Measurements from ENCODE around the gene NUDT8. TPM values are rescaled to one million over a fixed set of nuclear protein-coding genes. Genes with fewer than 3 reads are reported as not detected.
"Not testable (repeated sequence)": the region's sequence is repeated elsewhere in the genome, so short reads cannot be mapped to it uniquely, and the experiment has no call there.

Gene NUDT8
- total RNA-seq, 2 experiments from 2014 or later: 28.3 to 28.9 TPM

DNA sequence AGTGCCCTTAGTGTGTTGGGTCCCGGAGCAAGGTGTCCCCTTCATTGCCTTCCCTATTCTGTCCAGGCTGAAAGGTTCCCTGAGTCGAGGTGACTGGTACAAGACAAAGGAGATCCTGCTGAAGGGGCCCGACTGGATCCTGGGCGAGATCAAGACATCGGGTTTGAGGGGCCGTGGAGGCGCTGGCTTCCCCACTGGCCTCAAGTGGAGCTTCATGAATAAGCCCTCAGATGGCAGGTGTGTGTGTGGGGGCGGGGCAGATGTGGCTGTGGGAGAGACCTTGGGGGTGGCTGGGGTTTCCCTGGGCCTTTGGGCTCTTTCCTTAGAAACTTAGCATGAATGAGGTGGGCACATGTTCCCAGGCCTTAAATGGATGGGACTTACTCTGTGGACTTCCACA lies 21.3 kb downstream of the NUDT8 start:
- CTCF ChIA-PET: interaction anchor here (2.6 kb wide), 1 partner anchor 21 kb away, joined by 12 read pairs; the partner anchor contains the start of gene NUDT8

DNA sequence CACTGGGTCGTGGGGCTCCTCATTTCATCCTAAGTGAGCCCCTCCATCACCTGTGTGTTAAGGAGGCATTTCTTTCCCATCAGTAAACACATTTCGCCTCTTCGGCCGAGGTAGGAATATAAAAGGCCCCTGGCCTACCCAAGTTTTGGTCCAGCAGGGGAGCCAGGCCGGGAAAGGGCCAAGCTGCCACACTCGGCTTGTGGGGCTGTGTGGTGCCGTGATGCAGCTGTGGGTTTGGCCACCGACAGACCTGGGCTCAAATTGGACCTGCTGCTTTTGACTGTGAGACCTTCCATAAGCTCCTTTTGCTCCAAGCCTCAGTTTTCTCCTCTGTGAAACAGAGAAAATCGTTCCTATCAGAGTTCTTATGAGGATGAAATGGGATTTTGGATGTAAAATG lies 22.2 kb downstream of the NUDT8 start:
- POLR2A ChIA-PET: no interaction called here
- CTCF ChIA-PET: interaction anchor here (2.6 kb wide), 1 partner anchor 22 kb away, joined by 12 read pairs; the partner anchor contains the start of gene NUDT8

More for the DNA sequence above, 21.3 kb downstream of the NUDT8 start:
- POLR2A ChIA-PET: interaction anchor here (0.6 kb wide), 1 partner anchor 22 kb away, joined by 3 read pairs; no protein-coding TSS in a partner anchor

- CTCF ChIA-PET: interaction anchor here (0.6 to 2.6 kb wide), 3 partner anchors 23 to 30 kb away, joined by 3 to 12 read pairs (median 3); partner anchors contain the start of gene NUDT8
Observed at GRCh38 chr11:67606492-67607295, 23.0 kb downstream of the NUDT8 start, which contains the start of gene NDUFV1. Gene NDUFV1, plus strand, starts transcription at chr11:67606936. Its CDS starts 69 bp downstream, at chr11:67607005.

GRCh38 chr11:67606093-67606491 lies 23.6 kb downstream of the NUDT8 start:
- CTCF ChIA-PET: interaction anchor here (0.6 to 1.0 kb wide), 2 partner anchors 24 to 30 kb away, joined by 3 read pairs; no protein-coding TSS in a partner anchor
- POLR2A ChIA-PET: no interaction called here

More at GRCh38 chr11:67606492-67607295, 23.0 kb downstream of the NUDT8 start, which contains the start of gene NDUFV1:
- POLR2A ChIA-PET: no interaction called here

GRCh38 chr11:67605231-67606011 lies 24.3 kb downstream of the NUDT8 start:
- POLR2A ChIA-PET: no interaction called here

GRCh38 chr11:67604815-67605214 lies 24.9 kb downstream of the NUDT8 start:
- CTCF ChIA-PET: no interaction called here
- POLR2A ChIA-PET: no interaction called here

More at GRCh38 chr11:67605231-67606011, 24.3 kb downstream of the NUDT8 start:
- CTCF ChIA-PET: interaction anchor here (1.0 kb wide), 1 partner anchor 25 kb away, joined by 3 read pairs; no protein-coding TSS in a partner anchor

- POLR2A ChIA-PET, CTCF ChIA-PET: not testable (repeated sequence)
Observed at GRCh38 chr11:67604119-67604518, 25.6 kb downstream of the NUDT8 start.

DNA sequence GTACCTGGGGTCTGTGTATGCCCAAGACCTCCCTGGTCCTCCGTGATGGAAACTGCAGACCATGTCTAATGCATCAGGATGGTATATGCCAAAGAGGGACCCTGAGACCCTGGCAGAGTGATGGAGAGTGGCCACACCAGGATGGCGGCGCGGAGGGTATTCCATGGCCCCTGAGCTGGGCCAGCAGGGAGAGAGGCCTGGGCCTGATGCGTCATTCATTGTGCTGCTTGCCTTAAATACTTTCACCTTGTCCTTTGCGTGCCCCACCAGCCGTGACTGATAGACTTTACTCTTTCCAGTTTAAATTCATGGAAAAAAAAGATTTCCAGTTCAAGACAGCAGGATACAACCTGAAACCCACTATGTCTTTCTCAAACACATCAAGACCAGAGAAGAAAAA lies 28.6 kb downstream of the NUDT8 start:
- CTCF ChIA-PET: interaction anchor here (1.1 kb wide), 1 partner anchor 17 kb away, joined by 5 read pairs; the partner anchor contains the start of gene GSTP1
- POLR2A ChIA-PET: interaction anchor here (0.7 to 1.1 kb wide), 2 partner anchors 13 to 21 kb away, joined by 3 to 5 read pairs; no protein-coding TSS in a partner anchor

DNA sequence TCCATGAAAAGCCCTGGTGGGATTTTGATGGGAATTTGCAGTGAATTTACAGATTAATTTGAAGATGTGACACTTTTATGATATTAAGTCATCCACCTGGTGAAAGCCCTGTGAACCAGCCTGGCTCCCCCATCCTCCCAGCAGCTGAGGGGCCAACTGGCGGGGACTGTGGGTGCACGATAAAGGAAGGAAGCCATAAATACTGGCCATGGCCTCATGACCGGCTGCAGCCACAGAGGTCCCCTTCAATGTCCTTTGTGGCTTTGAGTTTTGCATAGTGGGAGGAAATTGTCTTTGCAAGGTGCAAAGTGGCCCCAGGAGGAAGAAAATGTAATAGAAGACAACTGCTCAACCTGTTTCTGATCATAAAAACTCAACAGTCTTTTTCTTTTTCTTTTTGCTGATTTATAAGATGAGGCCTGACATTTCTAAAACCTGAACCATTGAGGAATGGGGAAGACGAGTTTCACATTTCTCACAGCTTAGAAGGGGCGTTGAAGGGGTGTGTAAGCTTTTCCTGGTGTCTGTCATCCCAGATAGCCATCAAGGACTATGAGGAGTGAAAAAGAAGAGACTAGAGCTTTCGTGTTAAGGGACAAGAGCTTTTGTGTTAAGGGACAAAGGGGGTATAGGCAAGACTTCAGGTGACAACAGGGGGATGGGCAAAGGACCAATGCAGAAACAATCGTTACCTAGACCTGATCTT lies 29.3 kb downstream of the NUDT8 start:
- ChIA-PET POLR2A (interaction anchor here (1.1 kb wide), 1 partner anchor 14 kb away, joined by 3 read pairs; no protein-coding TSS in a partner anchor), CTCF (no interaction called here)

DNA sequence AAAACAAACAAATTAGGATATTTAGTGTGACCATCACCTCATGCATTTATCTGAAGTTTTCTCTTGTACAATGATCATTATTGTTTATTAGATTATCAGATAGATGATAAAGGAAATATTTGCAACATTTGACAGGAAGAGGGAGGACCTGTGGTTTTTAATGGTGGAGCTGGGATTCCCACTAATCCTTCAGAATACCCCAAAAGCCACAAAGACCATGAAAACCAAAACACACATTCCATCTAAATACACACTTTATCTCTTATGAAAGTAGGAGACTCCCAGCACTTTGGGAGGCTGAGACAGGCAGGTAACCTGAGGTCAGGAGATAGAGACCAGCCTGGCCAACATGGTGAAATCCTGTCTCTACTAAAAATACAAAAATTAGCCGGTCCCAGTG lies 30.6 kb downstream of the NUDT8 start:
- ChIA-PET CTCF (no interaction called here), POLR2A (no interaction called here)

- CTCF ChIA-PET, POLR2A ChIA-PET: not testable (repeated sequence)
Observed at GRCh38 chr11:67597963-67598362, 31.8 kb downstream of the NUDT8 start.

GRCh38 chr11:67597458-67597857 lies 32.3 kb downstream of the NUDT8 start:
- CTCF ChIA-PET, POLR2A ChIA-PET: not testable (repeated sequence)

DNA sequence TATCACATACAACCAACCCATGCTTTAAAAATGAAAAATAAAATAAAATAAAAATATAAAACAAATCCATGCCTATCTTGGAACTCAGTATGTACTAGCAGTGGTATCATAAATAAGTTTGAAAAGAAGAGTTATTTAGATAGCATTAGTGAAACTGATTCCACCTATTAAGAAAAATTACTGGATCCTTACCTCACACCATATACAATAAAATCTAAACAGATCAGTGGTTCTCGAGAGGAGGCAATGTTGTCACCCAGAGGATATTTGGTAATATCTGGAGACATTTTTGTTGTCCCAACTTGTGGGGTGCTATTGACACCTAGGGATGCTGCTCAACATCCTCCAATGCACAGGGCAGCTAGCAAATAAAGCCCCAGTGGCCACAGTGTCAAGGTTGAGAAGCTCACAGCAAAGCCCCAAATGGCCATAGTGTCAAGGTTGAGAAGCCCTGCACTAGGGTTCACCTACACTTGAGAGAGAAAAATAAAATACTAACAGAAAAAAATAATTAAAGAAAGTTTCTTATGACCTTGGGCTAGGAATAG lies 32.9 kb downstream of the NUDT8 start:
- POLR2A ChIA-PET: no interaction called here
- CTCF ChIA-PET: no interaction called here

DNA sequence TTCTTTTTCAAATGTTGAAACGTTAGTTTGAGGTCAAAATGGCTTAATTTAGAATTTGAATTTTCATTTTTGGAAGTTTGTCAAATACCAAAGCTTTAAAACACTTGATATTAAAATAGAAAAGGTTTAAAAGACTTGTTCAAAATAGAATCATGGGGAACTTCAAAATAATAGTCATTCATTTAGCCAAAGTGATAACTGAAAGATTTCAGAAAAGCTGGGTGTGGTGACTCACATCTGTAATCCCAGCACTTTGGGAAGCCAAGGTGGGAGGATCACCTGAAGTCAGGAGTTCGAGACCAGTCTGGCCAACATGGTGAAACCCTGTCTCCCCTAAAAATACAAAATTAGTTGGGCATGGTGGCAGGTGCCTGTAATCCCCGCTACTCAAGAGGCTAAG lies 35.3 kb downstream of the NUDT8 start:
- POLR2A ChIA-PET: no interaction called here
- CTCF ChIA-PET: no interaction called here

DNA sequence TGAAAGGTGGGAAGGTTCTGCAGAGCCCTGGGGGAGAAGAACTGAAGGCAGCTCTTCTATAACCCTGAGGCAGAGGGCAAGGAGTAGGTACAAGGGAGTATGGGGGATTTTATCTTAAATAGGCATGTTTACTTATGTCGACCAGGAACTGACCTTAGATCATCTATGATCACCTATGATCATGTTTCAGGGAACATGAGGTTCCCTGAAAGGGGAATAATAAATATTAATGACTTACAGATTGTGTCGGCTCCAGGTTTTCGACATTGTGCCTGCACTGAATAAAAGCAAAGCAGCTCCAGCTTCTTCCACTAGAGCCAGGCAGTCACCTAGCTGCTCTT lies 36.2 kb downstream of the NUDT8 start:
- ChIA-PET POLR2A (no interaction called here), CTCF (interaction anchor here (1.4 kb wide), 1 partner anchor 35 kb away, joined by 3 read pairs; no protein-coding TSS in a partner anchor)

- CTCF ChIA-PET: interaction anchor here (1.1 to 1.4 kb wide), 3 partner anchors 10 to 36 kb away, joined by 3 to 4 read pairs (median 3); partner anchors contain the start of gene GSTP1
- POLR2A ChIA-PET: no interaction called here
Observed at GRCh38 chr11:67592880-67593564, 36.7 kb downstream of the NUDT8 start.

GRCh38 chr11:67588899-67589415 lies 40.8 kb downstream of the NUDT8 start:
- POLR2A ChIA-PET, CTCF ChIA-PET: not testable (repeated sequence)

DNA sequence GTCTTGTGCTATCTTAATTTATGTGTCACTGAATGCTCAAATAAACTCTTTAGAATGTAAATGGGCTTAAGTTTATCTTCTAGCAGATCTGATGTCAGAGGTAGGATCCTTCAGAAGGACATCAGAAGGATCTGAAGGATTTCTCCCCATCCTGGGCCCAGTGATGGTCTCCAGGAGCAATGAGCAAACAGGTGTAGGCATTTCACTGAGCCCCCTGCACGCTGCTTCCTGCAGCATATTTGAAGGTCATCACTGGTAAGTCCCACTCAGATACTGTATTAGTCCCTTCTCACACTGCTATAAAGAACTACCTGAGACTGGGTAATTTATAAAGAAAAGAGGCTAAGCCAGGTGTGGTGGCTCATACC lies 41.6 kb downstream of the NUDT8 start:
- POLR2A ChIA-PET: no interaction called here
- CTCF ChIA-PET: no interaction called here
